ENCODE results near the gene TCEA3.

The TCEA3 gene

GRCh38 chr1:23446661-23447310 lies 22.2 kb upstream of the TCEA3 start:
- peak; percentile 91 for DNase-seq

DNA sequence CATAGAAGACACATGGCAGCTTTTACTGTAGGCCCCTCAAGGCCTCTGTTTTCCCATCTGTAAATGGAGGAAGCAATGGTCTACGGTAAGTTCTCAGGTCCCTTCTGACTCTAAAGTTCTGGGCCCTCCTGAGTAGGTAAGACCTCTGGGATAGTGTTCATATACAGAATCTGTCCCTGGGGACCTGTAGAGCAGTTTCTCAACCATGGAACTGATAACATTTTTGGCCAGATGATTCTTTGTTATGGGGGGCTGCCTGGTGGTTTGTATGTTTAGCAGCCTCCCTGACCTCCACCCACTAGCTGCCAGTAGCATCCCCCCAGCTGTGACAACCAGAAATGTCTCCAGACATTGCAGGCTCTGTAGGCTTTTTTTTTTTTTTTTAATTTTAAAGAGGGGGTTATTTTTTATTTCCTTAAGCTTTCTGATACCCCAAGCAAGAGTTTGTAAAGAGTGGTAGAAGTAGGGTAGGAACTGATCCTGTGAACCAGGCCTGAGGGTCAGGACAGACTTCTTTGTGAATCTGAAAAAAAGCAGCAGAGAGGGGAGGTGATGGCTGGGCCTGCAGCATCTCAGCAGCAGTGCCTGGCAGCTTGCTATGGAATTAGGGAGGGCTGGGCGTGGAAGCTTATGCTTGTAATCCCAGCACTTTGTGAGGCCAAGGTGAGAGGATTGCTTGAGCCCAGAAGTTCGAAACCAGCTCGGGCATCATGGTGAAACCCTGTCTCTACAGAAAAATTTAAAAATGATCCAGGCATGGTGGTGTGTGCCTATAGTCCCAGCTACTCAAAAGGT lies 20.2 kb upstream of the TCEA3 start:
- no peak for DNase-seq

DNA sequence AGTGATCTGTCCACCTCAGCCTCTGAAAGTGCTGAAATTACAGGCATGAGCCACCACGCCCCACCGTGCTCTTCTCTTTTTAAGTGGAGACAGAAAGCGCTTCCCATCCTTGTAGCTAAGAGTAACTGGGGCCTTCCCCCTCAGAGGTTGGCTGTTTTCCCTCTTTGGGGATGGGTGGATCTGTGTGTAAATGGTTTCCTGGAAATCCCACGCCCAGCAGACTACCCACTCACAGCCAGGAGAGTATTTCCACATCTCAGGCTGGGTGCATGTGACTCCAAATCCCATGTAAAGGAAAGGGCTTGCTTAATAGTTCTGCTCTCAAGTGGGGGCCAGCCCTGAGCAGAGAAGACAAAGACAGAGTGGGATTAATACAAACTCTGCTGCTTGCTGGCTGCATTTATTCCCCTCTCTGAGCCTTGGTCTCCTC lies 19.6 kb upstream of the TCEA3 start:
- no peak for DNase-seq

GRCh38 chr1:23442751-23443150 lies 18.2 kb upstream of the TCEA3 start:
- DNase-seq, result peak; percentile 45

GRCh38 chr1:23441446-23442148 lies 17.0 kb upstream of the TCEA3 start:
- no peak for DNase-seq

DNA sequence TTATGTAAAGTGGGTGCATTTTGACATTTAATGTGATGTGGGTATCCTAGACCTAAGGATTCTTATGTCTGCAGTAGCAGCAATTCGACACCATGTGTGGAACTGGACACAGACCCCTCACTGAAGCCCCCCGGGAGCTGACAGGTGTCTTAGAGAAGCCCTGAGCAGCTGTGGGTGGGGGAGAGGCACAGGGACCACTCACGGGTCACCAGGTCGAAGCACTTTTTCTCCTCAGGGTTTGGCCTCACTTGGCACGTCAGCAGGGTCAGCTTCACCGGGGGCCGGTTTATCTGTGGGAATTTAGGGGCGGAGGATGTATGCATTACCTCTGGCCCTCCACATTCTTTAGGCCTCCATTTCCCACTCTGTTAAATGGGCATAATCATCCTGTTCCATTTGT lies 14.0 kb upstream of the TCEA3 start:
- no peak for DNase-seq

DNA sequence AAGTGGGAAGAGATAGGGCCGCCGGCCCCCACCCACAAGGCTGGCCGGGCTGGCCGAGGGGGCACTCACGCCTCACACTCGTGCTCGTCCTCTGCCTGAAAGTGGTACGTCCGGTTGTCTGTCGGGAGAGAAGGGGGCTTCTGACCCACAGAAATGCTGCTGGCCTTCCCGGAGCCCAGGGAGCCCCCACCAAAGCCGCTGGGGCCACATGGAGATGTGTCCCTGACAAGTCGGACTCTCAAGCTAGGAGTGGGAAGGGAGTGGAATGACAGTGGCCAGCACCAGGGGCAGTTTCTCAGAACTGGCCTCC lies 12.8 kb upstream of the TCEA3 start:
- no peak for DNase-seq

- DNase-seq, result no peak
Measured at GRCh38 chr1:23436520-23437354, 12.2 kb upstream of the TCEA3 start.

DNA sequence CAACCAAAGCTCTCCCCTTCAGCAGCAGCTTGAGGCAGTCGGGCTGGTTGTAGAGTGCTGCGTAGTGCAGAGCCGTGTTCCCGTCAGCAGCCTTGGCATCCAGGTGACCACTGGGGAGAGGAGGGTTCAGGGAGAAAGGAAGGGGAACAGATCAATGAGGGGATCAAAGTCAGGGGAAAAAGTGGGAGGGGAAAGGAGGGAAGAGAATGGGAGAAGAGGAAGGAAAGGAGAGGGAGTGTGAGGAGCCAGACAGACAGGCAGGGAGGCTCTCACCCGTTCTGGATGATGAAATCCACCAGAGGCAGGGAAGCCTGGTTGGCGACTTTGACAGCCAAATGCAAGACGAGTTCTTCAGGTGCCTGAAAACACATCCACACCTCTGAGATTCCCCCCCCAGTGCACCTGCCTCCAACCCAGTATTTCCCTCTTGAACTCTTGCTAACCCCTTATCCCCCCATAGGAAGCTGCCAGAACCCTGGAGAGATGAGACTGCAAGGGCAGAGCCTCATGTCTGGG lies 9.8 kb upstream of the TCEA3 start:
- no peak for DNase-seq

DNA sequence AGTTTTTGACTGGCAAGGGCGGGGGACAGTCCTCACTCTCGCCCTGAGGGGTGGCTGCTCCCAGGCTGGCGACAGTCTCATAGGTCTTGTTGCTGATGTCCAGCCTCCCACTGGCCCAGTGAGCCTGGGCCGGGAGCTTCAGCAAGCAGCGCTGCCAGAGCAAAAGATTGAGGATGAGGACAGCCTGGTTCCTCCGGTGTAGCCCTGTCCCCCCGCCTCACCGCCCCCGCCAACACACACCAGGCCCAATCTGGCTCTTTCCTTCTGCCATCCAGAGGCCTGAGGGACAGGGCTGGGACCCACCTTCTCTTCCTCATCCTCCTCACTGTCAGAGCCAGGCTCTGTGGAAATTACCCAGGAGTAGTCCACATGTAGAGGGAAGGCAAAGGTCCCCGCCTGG lies 8.6 kb upstream of the TCEA3 start:
- DNase-seq, result no peak

DNA sequence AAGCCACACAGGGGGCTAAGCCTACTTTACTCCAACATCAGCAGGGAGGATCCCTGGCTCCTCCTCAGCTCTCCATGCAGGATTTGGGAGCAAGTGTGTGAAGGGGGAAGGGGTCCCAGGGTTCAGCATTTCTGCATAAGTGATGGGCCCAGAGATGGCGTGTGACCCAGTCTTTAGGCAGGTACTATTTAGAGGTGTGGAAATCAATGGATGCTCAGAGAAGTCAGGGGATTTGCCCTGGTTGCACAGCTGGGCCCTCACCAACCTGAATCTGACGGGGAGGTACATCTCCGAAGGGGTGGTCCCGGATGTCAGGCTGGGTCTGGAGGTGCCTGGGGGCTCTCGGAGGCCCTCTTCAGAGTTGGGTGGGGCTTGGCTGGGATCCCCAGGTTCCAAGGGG lies 6.9 kb upstream of the TCEA3 start:
- DNase-seq, result no peak

- no peak for DNase-seq
Measured at GRCh38 chr1:23430803-23431202, 6.3 kb upstream of the TCEA3 start.

DNA sequence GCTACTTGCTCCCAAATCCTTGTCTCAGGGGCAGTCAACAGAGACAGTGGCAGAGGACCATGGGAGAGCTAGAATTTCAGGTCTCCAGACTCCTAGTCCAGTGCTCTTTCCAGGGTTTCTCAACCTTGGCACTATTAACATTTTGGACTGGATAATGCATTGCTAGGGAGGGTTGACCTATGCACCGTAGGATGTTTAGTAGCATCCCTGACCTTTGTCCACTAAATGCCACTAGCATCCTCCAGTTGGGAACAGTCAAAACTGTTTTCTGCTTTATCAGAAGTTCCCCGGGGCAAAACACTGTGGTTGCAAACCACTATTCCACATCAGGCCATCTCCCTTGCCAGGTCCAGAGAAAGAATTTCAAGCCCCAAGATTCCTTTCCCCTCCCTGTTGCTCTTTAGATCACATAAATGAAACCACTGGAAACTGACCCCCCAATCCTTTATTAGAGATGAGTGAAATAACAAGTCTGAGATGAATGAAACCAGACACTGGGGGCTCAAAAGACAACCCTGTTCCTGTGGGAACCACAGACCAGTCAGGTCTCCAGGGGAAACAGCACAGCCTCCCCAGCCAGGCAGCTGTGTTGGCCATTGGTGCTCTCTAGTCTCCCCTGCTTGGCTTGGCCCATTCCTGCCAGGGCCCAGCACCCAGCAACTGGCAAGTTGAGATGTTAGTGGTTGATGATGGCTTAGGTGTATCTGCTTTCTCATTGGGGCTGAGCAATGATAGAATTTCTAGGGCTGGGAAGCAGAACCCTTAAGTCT lies 3.8 kb upstream of the TCEA3 start:
- no peak for DNase-seq

DNA sequence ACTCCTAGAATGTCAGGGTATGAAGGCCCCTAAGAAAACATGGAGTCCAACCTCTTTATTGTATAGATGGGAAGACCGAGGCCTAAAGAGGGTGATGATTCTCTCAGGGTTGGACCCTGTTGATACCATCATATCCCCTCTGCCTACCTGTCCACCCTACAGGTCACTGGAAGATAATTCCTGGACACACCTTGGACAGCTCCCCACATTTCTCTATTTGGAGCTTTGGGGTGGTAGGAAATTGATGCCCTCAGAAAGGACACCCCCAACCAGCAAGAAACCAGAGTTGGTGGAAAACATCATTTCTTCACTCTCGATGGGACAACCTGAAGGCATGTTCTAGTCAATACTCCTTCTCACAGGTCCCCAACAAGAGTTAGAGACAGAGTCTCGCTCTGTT lies 3.0 kb upstream of the TCEA3 start:
- no peak for DNase-seq

DNA sequence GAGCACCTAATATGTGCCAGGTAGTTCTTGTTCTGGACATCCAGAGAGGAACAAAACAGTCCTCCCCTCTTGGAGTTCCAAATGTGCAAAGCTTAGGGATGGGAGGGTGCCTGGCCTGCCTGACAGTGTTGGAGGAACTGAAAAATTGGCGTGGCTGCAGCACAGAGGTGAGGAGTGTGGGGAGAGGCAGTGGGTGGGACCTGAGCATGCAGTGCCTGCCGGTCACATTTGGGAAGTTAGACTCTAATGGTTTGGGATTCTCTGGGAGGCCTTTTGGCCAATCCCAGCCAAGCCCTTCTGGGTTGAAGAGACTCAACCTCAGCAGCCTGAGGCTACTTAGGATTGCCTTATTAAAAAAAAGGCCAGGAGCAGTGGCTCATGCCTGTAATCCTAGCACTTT lies 2.3 kb upstream of the TCEA3 start:
- DNase-seq, result no peak

DNA sequence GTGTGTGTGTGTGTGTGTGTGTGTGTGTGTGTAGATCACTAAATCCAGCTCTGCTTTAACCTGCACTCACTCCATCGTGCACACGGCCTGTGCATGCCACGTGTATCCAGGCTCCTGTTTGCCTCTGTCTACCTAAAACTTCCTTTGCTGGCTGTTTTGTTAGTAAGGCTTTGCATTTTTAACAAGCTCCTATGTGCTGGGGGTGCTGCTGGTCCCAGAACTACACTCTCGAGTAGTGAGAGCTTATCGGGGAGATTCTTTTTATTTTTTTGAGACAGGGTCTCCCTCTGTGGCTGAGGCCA lies 596 bp upstream of the TCEA3 start:
- no peak for DNase-seq

DNA sequence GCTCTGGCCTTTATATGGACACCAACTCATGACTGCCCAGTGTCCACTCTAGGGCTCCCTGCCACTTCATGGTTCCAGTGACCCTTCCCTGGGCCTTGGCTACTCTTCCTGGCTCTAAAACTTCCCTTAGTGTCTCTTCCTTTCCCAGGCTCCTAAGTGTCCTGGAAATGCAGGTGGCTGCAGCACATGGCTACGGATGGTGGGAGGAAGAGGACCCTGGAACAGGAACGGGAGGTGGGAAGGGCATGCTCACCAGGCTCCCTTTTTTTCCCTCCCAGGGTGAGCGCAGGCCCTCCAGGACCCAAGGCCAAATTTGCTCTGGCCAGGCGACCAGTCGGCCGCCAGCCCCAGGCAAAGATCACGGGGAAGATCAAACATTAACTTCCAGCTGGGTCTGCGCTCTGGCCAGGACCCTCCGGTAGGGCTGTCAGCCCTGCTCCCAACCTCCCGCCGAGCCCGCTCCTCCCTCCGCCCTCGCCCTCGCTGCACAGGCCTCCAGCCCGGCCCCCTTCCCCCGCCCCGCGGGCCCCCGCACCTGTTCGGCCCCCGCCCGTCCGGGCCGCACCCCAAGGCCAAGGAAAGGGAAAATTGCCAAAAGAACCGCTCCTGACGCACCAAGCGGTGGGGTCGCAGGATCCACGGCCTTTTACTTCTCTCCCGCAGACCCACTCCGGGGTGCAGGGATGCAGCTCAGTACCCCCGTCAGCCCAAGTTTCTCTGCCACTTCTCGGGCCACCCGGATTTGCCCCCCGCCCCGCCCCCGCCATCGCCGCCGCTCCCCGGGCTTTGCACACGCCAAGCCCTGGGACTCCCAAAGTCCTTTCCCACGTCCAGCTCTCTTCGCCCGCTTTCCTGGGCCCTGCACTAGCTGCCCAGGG lies 894 bp downstream of the TCEA3 start:
- DNase-seq, result no peak

DNA sequence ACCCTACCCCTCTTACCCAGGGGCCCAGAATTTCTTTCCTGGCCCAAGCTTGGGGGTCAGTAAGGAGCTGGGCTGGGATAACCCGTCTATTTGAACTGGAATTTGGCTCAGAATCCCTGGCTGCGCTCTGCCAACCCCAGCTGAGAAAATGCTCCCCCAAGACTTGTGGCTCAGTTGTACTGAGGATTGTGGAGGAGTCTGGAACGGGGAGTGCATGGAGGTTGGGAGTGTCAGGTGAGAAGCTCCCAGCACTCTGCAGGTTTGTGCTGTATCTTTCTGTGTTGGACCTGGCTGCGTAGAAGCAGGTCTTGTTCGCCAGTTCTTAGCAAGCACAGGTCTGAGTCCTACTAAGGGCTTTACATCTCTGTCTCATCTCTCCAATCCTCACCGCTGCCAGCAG lies 1.6 kb downstream of the TCEA3 start:
- DNase-seq, result no peak

- no peak for DNase-seq
Measured at GRCh38 chr1:23422241-23422877, 2.2 kb downstream of the TCEA3 start.

DNA sequence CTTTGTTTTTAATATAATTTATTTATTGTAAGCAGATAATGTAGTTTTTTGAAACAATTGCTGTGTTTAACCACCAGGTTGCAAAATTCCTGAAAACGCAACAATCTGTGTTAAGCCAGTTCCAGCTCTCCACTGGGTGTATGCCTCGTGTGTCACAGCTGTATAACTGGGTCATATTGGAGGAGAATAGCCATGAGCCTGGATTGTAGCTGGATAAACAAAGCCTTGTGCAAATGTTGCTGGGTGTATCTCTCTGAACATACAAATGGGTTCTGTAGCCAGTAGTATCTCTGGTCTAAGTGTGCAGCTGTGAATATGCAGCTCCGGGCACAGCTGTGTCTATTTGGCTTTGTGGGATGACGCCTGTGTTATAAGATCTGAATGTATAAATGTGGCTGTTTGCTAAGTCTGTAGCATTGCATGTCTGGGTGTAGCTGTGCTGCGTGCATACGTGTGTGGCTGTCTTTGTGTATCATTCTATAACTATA lies 2.8 kb downstream of the TCEA3 start:
- DNase-seq, result no peak

DNA sequence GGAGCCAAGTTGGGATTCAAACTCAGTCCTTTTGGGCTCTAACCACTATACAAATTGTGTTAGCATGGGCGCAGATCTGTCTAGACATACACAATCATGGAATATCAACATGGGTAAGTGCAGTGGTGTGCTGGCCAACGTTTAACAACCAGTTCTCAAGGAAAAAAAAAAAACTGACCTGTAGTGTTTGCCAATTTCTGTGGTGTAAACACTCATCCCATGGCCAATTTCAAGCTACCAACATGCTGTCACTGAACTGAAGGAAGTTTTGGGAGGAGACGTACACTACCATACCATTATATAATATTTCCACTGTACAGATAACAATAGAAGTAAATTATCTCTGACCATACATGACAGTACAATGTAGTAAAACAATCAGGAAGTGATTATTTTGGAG lies 3.2 kb downstream of the TCEA3 start:
- DNase-seq, result no peak

Measured in NCI-H446 treated with DMSO at 0.1 percent for 48 hours (cell line).